ENCODE data around the gene BSX.

The BSX gene

GRCh38 chr11:122951211-122951610 is 30.4 kb downstream of the BSX start:
- H3K9ac ChIP-seq (ENCODE audit: low read length) = no peak overlapping the region
- no peak overlapping the region for H3K4me3 ChIP-seq (ENCODE audit: insufficient read depth, low read length, poor library complexity, severe bottlenecking)
- H3F3A ChIP-seq (ENCODE audit: insufficient read depth) = no peaks in the 10 kb centered on the region
- H3K9me2 ChIP-seq (replicated peaks; ENCODE audit: insufficient read depth, low read length) = no peaks in the 10 kb centered on the region
- H3K79me2 ChIP-seq (ENCODE audit: insufficient read depth, low read length) = no peaks in the 10 kb centered on the region
- no peak overlapping the region for H3K27ac ChIP-seq (ENCODE audit: low read depth, low read length)
- no peaks in the 10 kb centered on the region for H3K27me3 ChIP-seq (ENCODE audit: low read length)
- no peaks in the 10 kb centered on the region for H3K36me3 ChIP-seq (ENCODE audit: low read length)
- no peak for TF ChIP-seq CTCF (IDR thresholded peaks at IDR 0.05; ENCODE audit: insufficient read depth, low read length, poor library complexity, severe bottlenecking)
- no peak for TF ChIP-seq EZH2phosphoT487 (conservative IDR thresholded peaks at IDR 0.05; ENCODE audit: low read length)
- no peak overlapping the region for H3K4me2 ChIP-seq (ENCODE audit: low read depth, low read length, poor library complexity, severe bottlenecking)
- H2AFZ ChIP-seq (ENCODE audit: low read depth, low read length, severe bottlenecking) = no peak overlapping the region
- no peaks in the 10 kb centered on the region for H3K9me3 ChIP-seq (ENCODE audit: insufficient read depth, low read length)
- no peaks in the 10 kb centered on the region for H4K20me1 ChIP-seq (ENCODE audit: low read depth, low read length)

- Histone ChIP-seq H3F3A (ENCODE audit: insufficient read depth) (no peaks in the 10 kb centered on the region), H3K4me2 (ENCODE audit: low read depth, low read length, poor library complexity, severe bottlenecking) (no peak overlapping the region), H3K9me2 (replicated peaks; ENCODE audit: insufficient read depth, low read length) (no peaks in the 10 kb centered on the region), H3K36me3 (ENCODE audit: low read length) (no peaks in the 10 kb centered on the region), H3K27ac (ENCODE audit: low read depth, low read length) (no peak overlapping the region), H3K4me3 (ENCODE audit: insufficient read depth, low read length, poor library complexity, severe bottlenecking) (no peak overlapping the region), H3K79me2 (ENCODE audit: insufficient read depth, low read length) (no peaks in the 10 kb centered on the region), H3K9me3 (ENCODE audit: insufficient read depth, low read length) (no peaks in the 10 kb centered on the region), H2AFZ (ENCODE audit: low read depth, low read length, severe bottlenecking) (no peak overlapping the region), H3K9ac (ENCODE audit: low read length) (no peak overlapping the region), H3K27me3 (ENCODE audit: low read length) (no peaks in the 10 kb centered on the region), H4K20me1 (ENCODE audit: low read depth, low read length) (no peaks in the 10 kb centered on the region)
- no peak for TF ChIP-seq CTCF (IDR thresholded peaks at IDR 0.05; ENCODE audit: insufficient read depth, low read length, poor library complexity, severe bottlenecking)
- TF ChIP-seq EZH2phosphoT487 (conservative IDR thresholded peaks at IDR 0.05; ENCODE audit: low read length) = no peak
These were observed 43.1 kb downstream of the BSX start for GRCh38 chr11:122938557-122938956.

- Histone ChIP-seq H3F3A (ENCODE audit: insufficient read depth) (no peaks in the 10 kb centered on the region), H3K4me3 (ENCODE audit: insufficient read depth, low read length, poor library complexity, severe bottlenecking) (no peak overlapping the region), H3K27me3 (ENCODE audit: low read length) (no peaks in the 10 kb centered on the region), H3K9ac (ENCODE audit: low read length) (no peak overlapping the region), H3K36me3 (ENCODE audit: low read length) (no peaks in the 10 kb centered on the region), H3K9me3 (ENCODE audit: insufficient read depth, low read length) (no peaks in the 10 kb centered on the region), H4K20me1 (ENCODE audit: low read depth, low read length) (no peaks in the 10 kb centered on the region), H3K79me2 (ENCODE audit: insufficient read depth, low read length) (no peaks in the 10 kb centered on the region), H3K27ac (ENCODE audit: low read depth, low read length) (no peak overlapping the region), H3K4me2 (ENCODE audit: low read depth, low read length, poor library complexity, severe bottlenecking) (no peak overlapping the region), H2AFZ (ENCODE audit: low read depth, low read length, severe bottlenecking) (no peak overlapping the region), H3K9me2 (replicated peaks; ENCODE audit: insufficient read depth, low read length) (no peaks in the 10 kb centered on the region)
- no peak for TF ChIP-seq EZH2phosphoT487 (conservative IDR thresholded peaks at IDR 0.05; ENCODE audit: low read length)
- no peak for TF ChIP-seq CTCF (IDR thresholded peaks at IDR 0.05; ENCODE audit: insufficient read depth, low read length, poor library complexity, severe bottlenecking)
These were observed 43.7 kb downstream of the BSX start for GRCh38 chr11:122937983-122938382.
